Activated naive CD8-positive, alpha-beta T cell treated with anti-CD3 and anti-CD28 coated beads, Interleukin-2, amount 50 U/mL, for 24 hours (primary cell): ENCODE data around the gene SMAD7.

ENCODE experiments used
- ATAC-seq: fragments of 150-1000 bp; cut with Tn5 transposase; one replicate; pipeline ENCODE4 v1.10.0; 2021
- DNase-seq: peaks from one replicate; pipeline ENCODE4 v3.0.0; 2021
- H3K27ac Mint-ChIP-seq: one replicate; pipeline ENCODE4 v1.8.0; 2021; ENCODE audit warnings: mild to moderate bottlenecking, mixed read lengths
- H3K27me3 Mint-ChIP-seq: one replicate; pipeline ENCODE4 v1.8.0; 2021; ENCODE audit warnings: mixed read lengths
- H3K36me3 Mint-ChIP-seq: one replicate; pipeline ENCODE4 v1.8.0; 2021; ENCODE audit warnings: low read depth, mixed read lengths
- H3K4me1 Mint-ChIP-seq: one replicate; pipeline ENCODE4 v1.8.0; 2021; ENCODE audit warnings: mixed read lengths
- H3K4me3 Mint-ChIP-seq: one replicate; pipeline ENCODE4 v1.8.0; 2021; ENCODE audit warnings: mild to moderate bottlenecking, moderate library complexity, mixed read lengths
- H3K9me3 Mint-ChIP-seq: one replicate; pipeline ENCODE4 v1.8.0; 2021; ENCODE audit warnings: mixed read lengths

Gene SMAD7

DNA sequence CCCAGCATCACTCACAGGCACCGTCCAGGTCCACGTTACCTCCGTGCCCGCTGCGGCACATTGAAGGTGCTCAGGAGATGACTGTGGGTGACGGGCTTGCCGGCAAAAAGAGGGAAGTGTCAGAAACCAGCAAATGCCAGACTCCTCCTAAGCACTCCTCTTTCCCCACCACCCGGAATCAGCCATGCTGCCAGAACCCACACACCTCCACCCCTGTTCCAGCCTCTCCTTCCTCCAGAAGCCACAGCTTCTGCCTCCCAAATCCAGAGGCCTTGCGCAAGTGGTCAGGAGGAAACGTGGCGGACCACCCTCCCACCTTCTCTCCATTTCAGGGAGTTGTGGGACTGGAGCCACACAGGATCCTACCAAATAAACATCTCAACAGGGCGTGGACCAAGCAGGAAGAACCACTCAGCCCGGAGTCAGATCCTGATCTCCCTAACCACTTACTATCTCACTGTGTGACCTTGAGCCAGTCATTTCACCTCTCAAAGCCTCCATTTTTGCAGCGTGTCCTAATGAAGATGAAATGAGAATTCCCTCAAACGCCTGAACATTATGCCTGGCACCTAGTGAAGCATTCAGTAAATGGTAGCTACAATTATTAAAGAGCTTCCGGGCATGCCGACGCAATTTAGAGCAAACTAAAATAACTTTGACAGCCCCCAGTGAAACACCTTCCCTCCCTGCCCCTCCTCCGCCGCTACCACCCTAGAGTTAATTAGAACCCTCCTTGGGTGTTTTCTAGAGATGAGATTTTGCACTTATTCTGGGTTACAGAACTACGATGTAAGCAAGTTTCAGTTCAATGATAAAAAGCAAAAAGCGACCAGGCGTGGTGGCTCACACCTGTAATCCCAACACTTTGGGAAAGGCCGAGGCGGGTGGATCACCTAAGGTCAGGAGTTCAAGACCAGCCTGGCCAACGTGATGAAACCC is 32.9 kb downstream of the SMAD7 start:
- no peaks in the 10 kb centered on the region for H3K9me3 Mint-ChIP-seq
- H3K27ac Mint-ChIP-seq = no peak overlapping the region
- ATAC-seq (no peak), DNase-seq (no peak)
- no peaks in the 10 kb centered on the region for H3K27me3 Mint-ChIP-seq
- no peak overlapping the region for H3K4me3 Mint-ChIP-seq
- H3K36me3 Mint-ChIP-seq = peaks cover 12% of the 10 kb centered on the region
- peaks cover 18% of the 10 kb centered on the region for H3K4me1 Mint-ChIP-seq

DNA sequence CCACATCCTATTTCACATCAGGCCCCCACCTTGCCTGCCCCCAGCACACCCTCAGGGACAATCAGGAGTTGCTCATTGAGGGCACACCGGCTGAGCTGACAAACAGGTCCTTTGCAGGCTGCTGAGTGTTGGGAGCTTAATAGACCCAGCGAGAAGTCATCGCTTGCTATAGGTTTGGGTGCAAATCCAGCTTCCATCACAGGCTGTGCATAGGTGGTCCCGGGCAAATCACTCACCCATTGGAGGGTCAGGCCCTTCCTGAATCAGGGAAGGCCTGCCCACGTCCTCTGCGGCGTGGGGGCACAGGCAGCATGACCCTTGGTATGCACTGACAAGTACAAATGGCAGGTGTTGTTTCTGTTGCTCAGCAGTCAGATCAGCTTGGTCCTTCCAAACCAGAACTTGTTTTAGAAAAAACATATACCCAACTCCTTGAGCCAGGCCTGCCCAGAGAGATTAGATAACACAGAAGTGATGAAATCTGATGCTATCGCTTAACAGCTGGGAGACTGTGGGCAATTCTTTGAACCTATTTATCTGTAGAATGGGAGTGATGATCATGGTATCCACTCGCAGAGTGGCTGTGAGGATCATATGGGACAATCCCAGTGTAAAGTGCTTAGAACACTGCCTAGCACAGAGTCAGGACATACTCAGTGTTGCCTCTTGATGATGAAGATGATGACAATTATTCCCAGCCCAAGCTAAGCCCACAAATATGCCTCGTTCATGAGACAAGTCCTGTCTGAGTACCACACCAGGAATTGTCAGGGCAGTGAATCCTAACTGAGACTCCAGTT is 34.9 kb downstream of the SMAD7 start:
- no peak overlapping the region for H3K27ac Mint-ChIP-seq
- peaks cover 7% of the 10 kb centered on the region for H3K36me3 Mint-ChIP-seq
- DNase-seq (no peak), ATAC-seq (no peak)
- H3K4me1 Mint-ChIP-seq = peaks cover 13% of the 10 kb centered on the region
- no peak overlapping the region for H3K4me3 Mint-ChIP-seq
- no peaks in the 10 kb centered on the region for H3K9me3 Mint-ChIP-seq
- no peaks in the 10 kb centered on the region for H3K27me3 Mint-ChIP-seq

DNA sequence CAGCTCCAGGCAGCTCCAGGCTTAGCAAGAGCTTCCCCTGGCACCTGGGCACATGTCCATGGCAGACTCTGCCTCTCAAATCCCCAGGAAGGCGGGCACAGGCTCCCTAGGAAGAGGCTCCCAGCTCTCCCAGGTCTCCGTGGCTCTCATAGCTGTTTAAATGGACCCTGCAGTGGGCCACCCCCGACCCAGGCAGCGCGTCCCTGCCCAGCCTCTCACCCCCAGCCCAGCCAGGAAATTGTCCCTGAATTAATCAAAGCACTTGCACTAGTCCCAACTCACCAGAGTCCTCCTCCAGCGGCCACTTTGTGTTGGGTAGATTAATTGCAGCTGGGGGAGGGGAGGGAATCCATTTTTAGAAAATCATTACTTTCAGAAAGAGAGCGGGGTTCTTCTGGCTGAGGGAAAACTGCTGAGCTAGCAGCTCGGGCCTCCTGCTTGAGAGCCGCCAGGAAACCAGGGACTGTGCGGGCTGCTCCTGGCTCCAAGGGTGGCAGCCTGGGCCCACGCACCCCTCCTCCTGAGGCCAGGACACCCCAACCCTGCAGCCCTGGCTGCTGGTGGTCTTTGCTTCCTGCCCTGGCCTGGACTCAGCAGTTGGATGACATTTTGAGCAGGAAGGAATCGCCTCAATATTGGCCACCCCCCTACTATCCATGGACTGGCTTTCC is 36.0 kb downstream of the SMAD7 start:
- no peaks in the 10 kb centered on the region for H3K27me3 Mint-ChIP-seq
- H3K27ac Mint-ChIP-seq = no peak overlapping the region
- H3K4me1 Mint-ChIP-seq = peaks cover 14% of the 10 kb centered on the region

GRCh38 chr18:48913775-48914174 is 37.0 kb downstream of the SMAD7 start:
- no peaks in the 10 kb centered on the region for H3K9me3 Mint-ChIP-seq
- H3K4me1 Mint-ChIP-seq = peaks cover 21% of the 10 kb centered on the region
- H3K36me3 Mint-ChIP-seq = no peaks in the 10 kb centered on the region
- ATAC-seq (no peak), DNase-seq (no peak)
- H3K27me3 Mint-ChIP-seq = no peaks in the 10 kb centered on the region
- no peak overlapping the region for H3K4me3 Mint-ChIP-seq
- H3K27ac Mint-ChIP-seq = no peak overlapping the region

More for the DNA sequence above, 36.0 kb downstream of the SMAD7 start:
- Mint-ChIP-seq H3K9me3 (no peaks in the 10 kb centered on the region), H3K36me3 (no peaks in the 10 kb centered on the region), H3K4me3 (no peak overlapping the region)
- ATAC-seq (no peak), DNase-seq (no peak)

DNA sequence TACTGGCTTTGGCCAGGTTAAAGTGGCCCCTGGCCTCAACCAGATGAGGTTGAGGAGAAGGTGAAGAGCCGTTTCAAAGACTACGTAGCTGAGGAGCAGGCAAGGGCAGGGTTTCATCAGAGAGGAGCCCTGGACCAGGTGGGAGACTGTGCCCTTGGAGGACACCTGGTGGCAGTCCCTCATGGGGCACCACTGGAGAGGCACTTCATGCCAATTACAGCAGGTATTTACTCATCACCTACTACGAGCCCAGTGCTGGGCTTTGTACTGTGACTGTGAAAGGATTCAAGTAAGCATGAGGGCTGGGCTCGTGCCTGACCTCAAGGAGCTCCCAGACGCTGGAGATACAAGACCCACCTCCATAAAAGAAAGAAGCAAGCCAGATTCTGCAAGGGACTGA is 37.6 kb downstream of the SMAD7 start:
- no peak overlapping the region for H3K4me3 Mint-ChIP-seq
- H3K9me3 Mint-ChIP-seq = no peaks in the 10 kb centered on the region
- H3K36me3 Mint-ChIP-seq = no peaks in the 10 kb centered on the region
- ATAC-seq (peak; percentile 79), DNase-seq (peak; percentile 43)
- peaks cover 22% of the 10 kb centered on the region for H3K4me1 Mint-ChIP-seq
- no peaks in the 10 kb centered on the region for H3K27me3 Mint-ChIP-seq
- no peak overlapping the region for H3K27ac Mint-ChIP-seq

GRCh38 chr18:48910972-48911545 is 39.7 kb downstream of the SMAD7 start:
- Mint-ChIP-seq H3K27ac (no peak overlapping the region), H3K4me1 (peaks cover 25% of the 10 kb centered on the region)

DNA sequence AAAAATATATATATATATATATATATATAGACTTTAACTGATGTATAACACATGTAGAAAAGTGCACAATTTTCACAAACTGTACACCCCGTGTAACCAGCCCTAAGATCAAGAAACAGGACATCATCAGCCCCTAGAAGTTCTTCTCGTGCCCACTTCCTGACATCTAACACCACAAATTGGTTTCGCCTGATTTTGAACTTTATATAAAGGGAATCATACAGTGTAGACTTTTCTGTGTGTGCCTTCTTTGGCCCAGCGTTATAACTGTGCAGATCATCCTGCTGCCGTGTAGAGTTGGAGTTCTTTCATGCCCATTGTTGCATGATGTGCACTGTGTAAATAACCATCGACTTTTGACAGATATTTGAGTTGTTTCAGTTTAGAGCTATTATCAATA is 41.0 kb downstream of the SMAD7 start:
- no peak overlapping the region for H3K27ac Mint-ChIP-seq
- no peak for DNase-seq
- no peak overlapping the region for H3K4me3 Mint-ChIP-seq
- H3K36me3 Mint-ChIP-seq = no peaks in the 10 kb centered on the region
- H3K9me3 Mint-ChIP-seq = peaks cover 5% of the 10 kb centered on the region
- ATAC-seq = peak; percentile 72
- peaks cover 25% of the 10 kb centered on the region for H3K4me1 Mint-ChIP-seq
- H3K27me3 Mint-ChIP-seq = no peaks in the 10 kb centered on the region

More at GRCh38 chr18:48910972-48911545, 39.7 kb downstream of the SMAD7 start:
- no peaks in the 10 kb centered on the region for H3K36me3 Mint-ChIP-seq
- H3K27me3 Mint-ChIP-seq = no peaks in the 10 kb centered on the region
- H3K9me3 Mint-ChIP-seq = no peaks in the 10 kb centered on the region
- ATAC-seq = no peak
- DNase-seq = no peak
- H3K4me3 Mint-ChIP-seq = no peak overlapping the region

GRCh38 chr18:48908916-48909315 is 41.8 kb downstream of the SMAD7 start:
- H3K4me3 Mint-ChIP-seq = no peak overlapping the region

DNA sequence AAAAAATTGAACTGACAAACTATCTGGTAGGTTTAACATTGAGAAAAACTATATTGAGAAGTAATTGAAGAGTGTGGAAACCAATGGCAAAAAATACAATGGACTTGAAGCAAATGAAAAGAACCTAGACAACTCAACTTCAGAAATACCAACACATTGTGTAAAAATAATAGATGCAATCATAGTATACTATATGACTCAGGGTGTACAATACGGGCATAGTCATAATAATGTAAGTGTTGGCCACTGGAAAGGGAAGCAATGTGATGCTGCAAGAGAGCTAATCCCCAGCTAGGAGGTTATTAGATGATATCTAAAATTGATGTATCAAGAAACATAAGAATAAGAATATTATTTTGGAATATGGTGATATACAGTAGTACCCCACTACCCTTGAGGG is 45.3 kb downstream of the SMAD7 start:
- Mint-ChIP-seq H3K27ac (no peak overlapping the region), H3K36me3 (no peaks in the 10 kb centered on the region)

More at GRCh38 chr18:48908916-48909315, 41.8 kb downstream of the SMAD7 start:
- Mint-ChIP-seq H3K4me1 (peaks cover 25% of the 10 kb centered on the region), H3K9me3 (peaks cover 11% of the 10 kb centered on the region), H3K27ac (no peak overlapping the region), H3K27me3 (no peaks in the 10 kb centered on the region), H3K36me3 (no peaks in the 10 kb centered on the region)
- no peak for DNase-seq
- ATAC-seq = no peak

DNA sequence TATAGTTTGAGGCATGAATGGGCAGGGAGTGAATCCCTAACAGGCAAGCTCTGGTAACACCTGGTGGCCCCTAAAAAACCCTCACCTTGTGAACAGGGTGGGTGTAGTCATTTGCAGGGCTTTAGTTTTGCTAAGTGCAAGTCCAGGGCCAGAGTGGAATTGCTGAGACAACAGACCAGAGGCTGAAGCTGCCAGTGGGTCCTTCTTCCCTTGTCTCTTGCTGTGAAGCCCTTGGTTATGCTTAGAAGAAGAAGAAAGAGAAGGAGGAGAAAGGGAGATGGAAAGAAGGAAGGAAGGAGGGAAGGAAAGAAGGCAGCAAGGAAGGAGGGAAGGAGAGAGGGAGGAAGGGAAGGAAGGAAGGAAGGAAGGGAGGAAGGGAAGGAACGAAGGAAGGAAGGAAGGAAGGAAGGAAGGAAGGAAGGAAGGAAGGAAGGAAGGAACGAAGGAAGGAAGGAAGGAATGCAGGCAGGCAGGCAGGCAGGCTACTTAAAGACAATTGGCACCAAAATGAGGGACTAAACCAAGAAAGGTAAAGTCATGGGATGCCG is 45.8 kb downstream of the SMAD7 start:
- Mint-ChIP-seq H3K9me3 (peaks cover 11% of the 10 kb centered on the region), H3K4me1 (peaks cover 19% of the 10 kb centered on the region), H3K27me3 (peaks cover 2% of the 10 kb centered on the region), H3K4me3 (no peak overlapping the region), H3K27ac (no peak overlapping the region), H3K36me3 (no peaks in the 10 kb centered on the region)
- ATAC-seq (no peak), DNase-seq (no peak)

More for the DNA sequence above, 45.3 kb downstream of the SMAD7 start:
- ATAC-seq (no peak), DNase-seq (no peak)
- Mint-ChIP-seq H3K4me1 (peaks cover 18% of the 10 kb centered on the region), H3K27me3 (peaks cover 2% of the 10 kb centered on the region), H3K4me3 (no peak overlapping the region), H3K9me3 (peaks cover 11% of the 10 kb centered on the region)

- Mint-ChIP-seq H3K4me1 (peaks cover 20% of the 10 kb centered on the region), H3K27me3 (peaks cover 2% of the 10 kb centered on the region), H3K27ac (no peak overlapping the region), H3K9me3 (peaks cover 17% of the 10 kb centered on the region), H3K36me3 (peaks cover 2% of the 10 kb centered on the region), H3K4me3 (no peak overlapping the region)
- ATAC-seq (no peak), DNase-seq (no peak)
Observed at GRCh38 chr18:48904091-48904490, 46.7 kb downstream of the SMAD7 start.

DNA sequence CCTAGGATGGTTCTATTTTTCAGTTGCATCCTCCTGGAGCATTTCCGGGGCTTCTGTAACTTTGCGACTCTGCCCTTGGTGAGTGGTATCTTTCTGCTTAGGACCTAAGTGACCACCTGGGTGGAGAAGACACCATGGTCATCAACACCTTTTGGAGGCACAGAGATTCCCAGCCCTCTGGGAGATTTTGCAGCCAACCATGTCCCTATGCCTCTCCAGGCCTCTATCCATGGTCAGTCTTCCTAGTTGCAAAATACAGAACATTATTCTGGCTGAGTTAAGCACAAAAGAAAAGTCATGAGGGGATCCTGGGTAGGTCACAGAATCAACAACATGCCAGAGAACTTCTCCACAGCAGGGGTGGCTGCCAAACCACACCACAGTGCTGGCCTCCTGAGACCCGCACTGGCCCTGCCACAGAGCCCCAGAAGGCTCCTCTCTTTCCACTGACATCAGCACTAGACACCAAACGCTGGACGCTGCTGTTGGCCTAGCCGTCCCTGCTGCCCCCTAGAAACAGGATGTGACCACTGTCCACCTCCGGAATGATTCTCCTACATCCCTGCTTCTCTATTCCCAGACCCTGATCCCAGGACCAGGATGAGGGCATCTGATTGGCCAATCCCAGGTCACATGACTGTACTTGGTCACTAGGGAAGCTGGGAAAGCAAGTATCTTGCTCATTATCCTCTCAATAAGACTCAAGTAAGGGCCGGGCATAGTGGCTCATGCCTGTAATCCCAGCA is 47.7 kb downstream of the SMAD7 start:
- Mint-ChIP-seq H3K36me3 (peaks cover 2% of the 10 kb centered on the region), H3K4me3 (no peak overlapping the region), H3K27me3 (peaks cover 2% of the 10 kb centered on the region), H3K27ac (no peak overlapping the region), H3K9me3 (peaks cover 17% of the 10 kb centered on the region), H3K4me1 (peaks cover 18% of the 10 kb centered on the region)
- ATAC-seq (no peak), DNase-seq (no peak)

DNA sequence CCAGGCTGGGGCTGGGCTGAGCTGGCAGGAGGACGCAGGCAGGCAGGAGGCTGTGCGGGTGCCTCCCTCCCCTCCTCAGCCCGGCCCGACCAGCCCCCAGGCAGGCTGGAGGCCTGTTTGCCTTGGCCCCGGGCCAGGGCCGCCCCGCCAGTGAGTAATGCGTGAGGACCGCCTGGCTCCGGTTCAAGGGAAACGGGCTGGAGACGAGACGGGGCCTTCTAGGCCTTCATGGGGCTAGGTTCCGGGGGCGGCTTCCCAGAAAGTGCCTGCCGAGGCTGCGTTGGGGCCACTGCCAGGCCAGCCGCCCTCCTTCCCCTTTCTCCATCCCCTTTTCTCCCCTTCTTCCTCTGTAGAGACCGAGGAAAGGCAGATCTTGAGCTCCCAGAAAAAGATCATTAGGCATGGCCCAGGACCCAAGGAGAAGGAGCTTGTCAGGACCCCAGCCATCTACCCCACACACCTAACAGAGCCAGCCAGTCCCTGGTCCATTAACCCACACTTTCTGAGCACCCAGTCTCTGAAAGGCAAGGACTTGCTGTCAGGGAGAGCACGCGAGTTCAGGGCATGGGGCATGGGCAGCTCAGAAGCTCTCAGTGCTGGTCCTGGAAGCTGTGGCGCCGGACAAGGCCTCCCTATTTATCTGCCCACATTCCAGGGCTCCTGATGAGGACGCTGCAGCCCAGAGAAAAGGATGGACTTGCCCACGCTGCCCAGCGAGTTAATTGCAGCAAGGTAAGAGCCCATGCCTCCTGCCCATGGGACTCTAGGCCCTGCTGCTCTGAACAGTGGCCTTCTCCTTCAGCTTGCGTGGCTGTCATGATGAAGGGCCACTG is 48.5 kb downstream of the SMAD7 start:
- Mint-ChIP-seq H3K9me3 (peaks cover 17% of the 10 kb centered on the region), H3K4me1 (peaks cover 17% of the 10 kb centered on the region), H3K4me3 (no peak overlapping the region), H3K27ac (no peak overlapping the region), H3K27me3 (peaks cover 2% of the 10 kb centered on the region), H3K36me3 (peaks cover 2% of the 10 kb centered on the region)
- DNase-seq = no peak
- peak; percentile 10 for ATAC-seq
